IMR-90 (cell line): Measurements from ENCODE around the gene L3HYPDH. TPM values are rescaled to one million over a fixed set of nuclear protein-coding genes. Genes with fewer than 3 reads are reported as not detected.

Experiments used
- ATAC-seq: fragments of 200-7000 bp; cut with Tn5 transposase; 2 replicates; pipeline ENCODE4 v1.9.1; 2020; ENCODE audit warnings: low read depth, mild to moderate bottlenecking, moderate library complexity
- BruUV-seq: library from RNA; stranded (reverse); fragments of 400-500 nt; replicated peaks from 2 replicates; lab custom pipeline; 2021; lab: Mats Ljungman, UMichigan
- CTCF ChIA-PET: fragments of 300-600 bp; formaldehyde crosslinking; extraction: SDS; loops from one replicate; lab custom pipeline; 2021; ENCODE audit warnings: antibody characterized with exemption; lab: Yijun Ruan, JAX
- POLR2A ChIA-PET: fragments of 300-600 bp; sonication (Branson Sonifier 250); formaldehyde crosslinking; loops from one replicate; lab custom pipeline; 2022; ENCODE audit warnings: antibody characterized with exemption; ENCODE audit not compliant: unreplicated experiment; lab: Charles Lee
- DNase-seq: peaks from one replicate; pipeline ENCODE4 v3.0.0; 2013
- H2AFZ ChIP-seq: replicated peaks from 2 replicates; pipeline ENCODE3; 2013; ENCODE audit warnings: low read length, mild to moderate bottlenecking; ENCODE audit not compliant: poor library complexity
- H2AK5ac ChIP-seq: 2 replicates; pipeline ENCODE4 v1.6.1; 2013; ENCODE audit warnings: low read depth, low read length, inconsistent platforms
- H2AK9ac ChIP-seq: replicated peaks from 2 replicates; pipeline ENCODE3; 2013; ENCODE audit warnings: mild to moderate bottlenecking, low read depth, low read length, moderate library complexity; ENCODE audit not compliant: poor library complexity
- H2BK120ac ChIP-seq: 2 replicates; pipeline ENCODE4 v1.6.1; 2013; ENCODE audit warnings: low read depth, low read length, inconsistent platforms
- H2BK15ac ChIP-seq: 3 replicates; pipeline ENCODE4 v1.6.1; 2013; ENCODE audit warnings: low read depth, low read length, inconsistent platforms
- H2BK20ac ChIP-seq: 2 replicates; pipeline ENCODE4 v1.6.1; 2013; ENCODE audit warnings: low read depth, mild to moderate bottlenecking, inconsistent platforms, low read length, moderate library complexity
- H2BK5ac ChIP-seq: 2 replicates; pipeline ENCODE4 v1.6.1; 2013; ENCODE audit warnings: mild to moderate bottlenecking, low read depth, low read length, inconsistent platforms; ENCODE audit not compliant: poor library complexity, severe bottlenecking
- H3K14ac ChIP-seq: replicated peaks from 2 replicates; pipeline ENCODE4 v1.6.1; 2013; ENCODE audit warnings: low read depth, low read length, inconsistent platforms
- H3K18ac ChIP-seq: 2 replicates; pipeline ENCODE4 v1.6.1; 2013; ENCODE audit warnings: low read depth, low read length, control low read depth
- H3K23ac ChIP-seq: 2 replicates; pipeline ENCODE4 v1.6.1; 2013; ENCODE audit warnings: low read depth, low read length, inconsistent platforms
- H3K27ac ChIP-seq: 2 replicates; pipeline ENCODE4 v1.5.1; 2013; ENCODE audit warnings: mild to moderate bottlenecking, control low read depth, low read length; ENCODE audit not compliant: insufficient read depth
- H3K27me3 ChIP-seq: 2 replicates; pipeline ENCODE4 v1.6.1; 2013; ENCODE audit warnings: low read length; ENCODE audit not compliant: control insufficient read depth, insufficient read depth
- H3K36me3 ChIP-seq: 2 replicates; pipeline ENCODE4 v1.6.1; 2013; ENCODE audit warnings: low read length, mixed read lengths; ENCODE audit not compliant: control insufficient read depth, insufficient read depth
- H3K4ac ChIP-seq: 2 replicates; pipeline ENCODE4 v1.6.1; 2013; ENCODE audit warnings: low read depth, low read length, inconsistent platforms
- H3K4me1 ChIP-seq: 2 replicates; pipeline ENCODE4 v1.6.1; 2013; ENCODE audit warnings: low read length, mixed read lengths; ENCODE audit not compliant: control insufficient read depth, insufficient read depth
- H3K4me2 ChIP-seq: 2 replicates; pipeline ENCODE4 v1.6.1; 2013; ENCODE audit warnings: low read depth, mild to moderate bottlenecking, control low read depth, low read length, moderate library complexity
- H3K4me3 ChIP-seq: 2 replicates; pipeline ENCODE4 v1.5.1; 2013; ENCODE audit warnings: low read depth, mild to moderate bottlenecking, control low read depth, low read length, moderate library complexity; ENCODE audit not compliant: insufficient read depth
- H3K56ac ChIP-seq: 2 replicates; pipeline ENCODE4 v1.6.1; 2013; ENCODE audit warnings: low read length, inconsistent platforms; ENCODE audit not compliant: insufficient read depth; ENCODE audit errors: extremely low read depth
- H3K79me1 ChIP-seq, 2 experiments: 2 replicates each; pipeline ENCODE4 v1.6.1; 2013; ENCODE audit warnings: low read length in 2 of 2, inconsistent platforms in 1 of 2, low read depth in 1 of 2
- H3K9ac ChIP-seq: 2 replicates; pipeline ENCODE4 v1.6.1; 2013; ENCODE audit warnings: low read depth, low read length, control low read depth
- H3K9me1 ChIP-seq: 2 replicates; pipeline ENCODE4 v1.6.1; 2013; ENCODE audit warnings: low read length, inconsistent platforms; ENCODE audit not compliant: insufficient read depth
- H3K9me3 ChIP-seq: 2 replicates; pipeline ENCODE4 v1.6.1; 2013; ENCODE audit warnings: low read length; ENCODE audit not compliant: control insufficient read depth, insufficient read depth
- H4K20me1 ChIP-seq: 2 replicates; pipeline ENCODE4 v1.6.1; 2013; ENCODE audit warnings: low read length, inconsistent platforms; ENCODE audit not compliant: insufficient read depth
- H4K5ac ChIP-seq: 2 replicates; pipeline ENCODE4 v1.6.1; 2013; ENCODE audit warnings: mild to moderate bottlenecking, low read depth, low read length, control low read depth
- H4K8ac ChIP-seq, 2 experiments: 2 replicates each; pipeline ENCODE4 v1.6.1; 2013; ENCODE audit warnings: low read depth in 2 of 2, low read length in 2 of 2, control low read depth in 1 of 2, inconsistent platforms in 1 of 2
- H4K91ac ChIP-seq: 2 replicates; pipeline ENCODE4 v1.6.1; 2013; ENCODE audit warnings: low read depth, low read length, inconsistent platforms; ENCODE audit not compliant: insufficient read depth
- BHLHE40 ChIP-seq: fragments of 150-350 bp; IDR thresholded peaks from 2 replicates; pipeline ENCODE4 v1.6.1; 2016; ENCODE audit warnings: mild to moderate bottlenecking, low read depth, low read length
- CEBPB ChIP-seq: IDR thresholded peaks from 2 replicates; pipeline ENCODE4 v1.6.1; 2012; ENCODE audit warnings: low read depth, low read length, improper control_type of control experiment
- CHD1 ChIP-seq: IDR thresholded peaks from 2 replicates; pipeline ENCODE4 v1.6.1; 2012; ENCODE audit warnings: low read depth, low read length, improper control_type of control experiment
- ELK1 ChIP-seq: fragments of 150-350 bp; IDR thresholded peaks from 2 replicates; pipeline ENCODE4 v1.6.1; 2016; ENCODE audit warnings: low read depth, mild to moderate bottlenecking, low read length, moderate library complexity, borderline replicate concordance
- FOS ChIP-seq: fragments of 150-350 bp; IDR thresholded peaks from 2 replicates; pipeline ENCODE4 v1.6.1; 2016; ENCODE audit warnings: low read depth, low read length
- MAFK ChIP-seq: IDR thresholded peaks from 2 replicates; pipeline ENCODE4 v1.6.1; 2012; ENCODE audit warnings: low read depth, low read length, improper control_type of control experiment
- MAZ ChIP-seq: IDR thresholded peaks from 2 replicates; pipeline ENCODE4 v1.6.1; 2012; ENCODE audit warnings: low read depth, mild to moderate bottlenecking, low read length, improper control_type of control experiment, moderate library complexity, borderline replicate concordance
- MXI1 ChIP-seq: IDR thresholded peaks from 2 replicates; pipeline ENCODE4 v1.6.1; 2012; ENCODE audit warnings: low read depth, mild to moderate bottlenecking, low read length, moderate library complexity, borderline replicate concordance
- NFE2L2 ChIP-seq: fragments of 150-350 bp; IDR thresholded peaks from 2 replicates; pipeline ENCODE4 v1.6.1; 2016; ENCODE audit warnings: low read depth, mild to moderate bottlenecking, low read length
- POLR2A ChIP-seq: IDR thresholded peaks from 2 replicates; pipeline ENCODE4 v1.6.1; 2012; ENCODE audit warnings: mild to moderate bottlenecking, low read depth, low read length
- RAD21 ChIP-seq: IDR thresholded peaks from 2 replicates; pipeline ENCODE4 v1.6.1; 2012; ENCODE audit warnings: low read length, improper control_type of control experiment
- RCOR1 ChIP-seq: IDR thresholded peaks from 2 replicates; pipeline ENCODE4 v1.6.1; 2012; ENCODE audit warnings: mild to moderate bottlenecking, low read length, improper control_type of control experiment; ENCODE audit not compliant: insufficient replicate concordance
- RFX5 ChIP-seq: IDR thresholded peaks from 2 replicates; pipeline ENCODE4 v1.8.0; 2012; ENCODE audit warnings: low read depth, mild to moderate bottlenecking, low read length, moderate library complexity
- SMC3 ChIP-seq: fragments of 150-350 bp; IDR thresholded peaks from 2 replicates; pipeline ENCODE4 v1.6.1; 2016; ENCODE audit warnings: low read depth, mild to moderate bottlenecking, antibody characterized with exemption, low read length, moderate library complexity
- WGBS, 2 experiments: methylation state at CpG; one replicate each; pipeline versions ENCODE4 v1.1.5 to v1.1.7; 2013; ENCODE audit warnings: missing lambda C conversion rate in 2 of 2; ENCODE audit not compliant: insufficient read length in 1 of 2; ENCODE audit errors: extremely low coverage in 2 of 2; 5-methylcytosine and 5-hydroxymethylcytosine counted together
- dilution Hi-C: fragments of 300-500 bp; cut with HindIII; formaldehyde crosslinking; loops from one replicate; pipeline ENCODE4 v1.14.3; 2018; ENCODE audit warnings: low sequenced_read_pairs; ENCODE audit not compliant: unreplicated experiment
- in situ Hi-C: fragments of 300-500 bp; cut with MboI; formaldehyde crosslinking; loops from 3 replicates; pipeline ENCODE4 v1.14.3; 2019; ENCODE audit warnings: low sequenced_read_pairs, inconsistent platforms, mixed read lengths
- intact Hi-C: fragments of 100-400 bp; cut with micrococcal nuclease; formaldehyde crosslinking; loops from 2 replicates; pipeline ENCODE4 v1.10.0; 2022
- polyA plus RNA-seq, 3 experiments: library from polyadenylated mRNA; depleted of rRNA; stranded (reverse); fragments of >200 nt; gene quantifications; 2 replicates each; pipeline ENCODE4 v1.2.3, GENCODE V29; 2012; ENCODE audit warnings: low replicate concordance in 1 of 3
- total RNA-seq: library from RNA; depleted of rRNA; stranded (reverse); fragments of >200 nt; gene quantifications from 2 replicates; pipeline ENCODE4 v1.2.3, GENCODE V29; 2012
- TF ChIP-seq, protein P1 (sequence below): fragments of 150-350 bp; IDR thresholded peaks from 2 replicates; pipeline ENCODE4 v1.6.1; 2017; ENCODE audit warnings: mild to moderate bottlenecking, antibody characterized with exemption, low read length, low read depth
- TF ChIP-seq, protein P2 (sequence below): conservative IDR thresholded peaks from 2 replicates; pipeline ENCODE4 v1.5.1; 2012; ENCODE audit warnings: mild to moderate bottlenecking, low read depth, low read length, improper control_type of control experiment

Gene L3HYPDH
- total and polyA plus RNA-seq, 2 of the 4 experiments (the other 2 are of a cell fraction): 40.9 to 49.1 TPM

- Histone ChIP-seq H3K14ac (no peak overlapping the region), H4K91ac (no peak overlapping the region), H3K18ac (no peak overlapping the region), H3K27me3 (peaks cover 5% of the 10 kb centered on the region; the same call in 1 of the 2 replicates), H3K9ac (no peak overlapping the region), H2AK5ac (no peak overlapping the region), H3K4ac (no peak overlapping the region), H3K9me3 (no peaks in the 10 kb centered on the region), H3K4me2 (no peak overlapping the region), H4K20me1 (no peaks in the 10 kb centered on the region), H2AFZ (no peak overlapping the region), H4K5ac (no peak overlapping the region), H2AK9ac (no peak overlapping the region), H3K27ac (no peak overlapping the region), H3K36me3 (no peaks in the 10 kb centered on the region), H3K4me3 (no peak overlapping the region), H2BK20ac (no peak overlapping the region), H2BK5ac (no peak overlapping the region), H3K79me1 (no peaks in the 10 kb centered on the region), H2BK15ac (no peak overlapping the region), H3K56ac (no peak overlapping the region), H3K4me1 (no peaks in the 10 kb centered on the region), H4K8ac (no peak overlapping the region), H3K23ac (no peak overlapping the region), H3K9me1 (no peaks in the 10 kb centered on the region), H2BK120ac (no peak overlapping the region)
- ChIA-PET POLR2A (no interaction called here), CTCF (interaction anchor here (1.4 kb wide), 1 partner anchor 13 kb away, joined by 4 read pairs; no protein-coding TSS in a partner anchor)
- intact Hi-C loops (no loop called here), in situ Hi-C loops (no loop called here), dilution Hi-C loops (no loop called here)
- no TSS peak for BruUV-seq
- no peak for ATAC-seq
- no peak for DNase-seq
- no peak for TF ChIP-seq FOS
- TF ChIP-seq, protein P1, sequence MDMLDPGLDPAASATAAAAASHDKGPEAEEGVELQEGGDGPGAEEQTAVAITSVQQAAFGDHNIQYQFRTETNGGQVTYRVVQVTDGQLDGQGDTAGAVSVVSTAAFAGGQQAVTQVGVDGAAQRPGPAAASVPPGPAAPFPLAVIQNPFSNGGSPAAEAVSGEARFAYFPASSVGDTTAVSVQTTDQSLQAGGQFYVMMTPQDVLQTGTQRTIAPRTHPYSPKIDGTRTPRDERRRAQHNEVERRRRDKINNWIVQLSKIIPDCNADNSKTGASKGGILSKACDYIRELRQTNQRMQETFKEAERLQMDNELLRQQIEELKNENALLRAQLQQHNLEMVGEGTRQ: no peak
- TF ChIP-seq SMC3: no peak
- no peak for TF ChIP-seq RFX5
- no peak for TF ChIP-seq NFE2L2
- no peak for TF ChIP-seq RAD21
- TF ChIP-seq MAZ: no peak
- TF ChIP-seq BHLHE40: no peak
- TF ChIP-seq CHD1: no peak
- TF ChIP-seq, protein P2, sequence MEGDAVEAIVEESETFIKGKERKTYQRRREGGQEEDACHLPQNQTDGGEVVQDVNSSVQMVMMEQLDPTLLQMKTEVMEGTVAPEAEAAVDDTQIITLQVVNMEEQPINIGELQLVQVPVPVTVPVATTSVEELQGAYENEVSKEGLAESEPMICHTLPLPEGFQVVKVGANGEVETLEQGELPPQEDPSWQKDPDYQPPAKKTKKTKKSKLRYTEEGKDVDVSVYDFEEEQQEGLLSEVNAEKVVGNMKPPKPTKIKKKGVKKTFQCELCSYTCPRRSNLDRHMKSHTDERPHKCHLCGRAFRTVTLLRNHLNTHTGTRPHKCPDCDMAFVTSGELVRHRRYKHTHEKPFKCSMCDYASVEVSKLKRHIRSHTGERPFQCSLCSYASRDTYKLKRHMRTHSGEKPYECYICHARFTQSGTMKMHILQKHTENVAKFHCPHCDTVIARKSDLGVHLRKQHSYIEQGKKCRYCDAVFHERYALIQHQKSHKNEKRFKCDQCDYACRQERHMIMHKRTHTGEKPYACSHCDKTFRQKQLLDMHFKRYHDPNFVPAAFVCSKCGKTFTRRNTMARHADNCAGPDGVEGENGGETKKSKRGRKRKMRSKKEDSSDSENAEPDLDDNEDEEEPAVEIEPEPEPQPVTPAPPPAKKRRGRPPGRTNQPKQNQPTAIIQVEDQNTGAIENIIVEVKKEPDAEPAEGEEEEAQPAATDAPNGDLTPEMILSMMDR: no peak
- TF ChIP-seq ELK1: no peak
- no peak for TF ChIP-seq POLR2A
- TF ChIP-seq CEBPB: no peak
- no peak for TF ChIP-seq RCOR1
- no peak for TF ChIP-seq MXI1
- no peak for TF ChIP-seq MAFK
- WGBS, 2 experiments: no CpG with 5 or more reads among the region's 3 CpGs
These were observed 36.0 kb upstream of the L3HYPDH start for GRCh38 chr14:59520224-59520623.
